GM23338 (cell line): Measurements from ENCODE around the gene NRG3. TPM values are rescaled to one million over a fixed set of nuclear protein-coding genes. Genes with fewer than 3 reads are reported as not detected.

ENCODE experiments used
- ATAC-seq: fragments of 200-7000 bp; cut with Tn5 transposase; 3 replicates; pipeline ENCODE4 v1.9.1; 2020
- DNase-seq: peaks from one replicate; pipeline ENCODE4 v3.0.0-alpha.2; 2015; ENCODE audit warnings: low spot score
- H2AFZ ChIP-seq: fragments of 200-600 bp; sonication (generic); 2 replicates; pipeline ENCODE4 v1.8.0; 2016; ENCODE audit warnings: antibody characterized with exemption, mild to moderate bottlenecking, moderate library complexity
- H3F3A ChIP-seq: fragments of 200-600 bp; sonication (generic); replicated peaks from 2 replicates; pipeline ENCODE4 v1.8.0; 2017; ENCODE audit warnings: antibody characterized with exemption, mixed run types, low read depth
- H3K27ac ChIP-seq: fragments of 200-600 bp; sonication (generic); 2 replicates; pipeline ENCODE4 v1.6.1; 2016; ENCODE audit warnings: low read depth
- H3K27me3 ChIP-seq: fragments of 200-600 bp; sonication (generic); 2 replicates; pipeline ENCODE4 v1.8.0; 2016; ENCODE audit warnings: mild to moderate bottlenecking, mixed run types, moderate library complexity; ENCODE audit not compliant: insufficient read depth
- H3K36me3 ChIP-seq: fragments of 200-600 bp; sonication (generic); 2 replicates; pipeline ENCODE4 v1.8.0; 2016; ENCODE audit warnings: mild to moderate bottlenecking; ENCODE audit not compliant: insufficient read depth
- H3K4me1 ChIP-seq: fragments of 200-600 bp; sonication (generic); 2 replicates; pipeline ENCODE4 v1.8.0; 2016; ENCODE audit warnings: mild to moderate bottlenecking, moderate library complexity; ENCODE audit not compliant: insufficient read depth
- H3K4me2 ChIP-seq: fragments of 200-600 bp; sonication (generic); 2 replicates; pipeline ENCODE4 v1.7.1; 2017; ENCODE audit warnings: mixed run types
- H3K4me3 ChIP-seq: fragments of 200-600 bp; sonication (generic); 2 replicates; pipeline ENCODE4 v1.6.1; 2016; ENCODE audit warnings: mixed run types
- H3K79me2 ChIP-seq: fragments of 200-600 bp; sonication (generic); replicated peaks from 2 replicates; pipeline ENCODE4 v1.8.0; 2017; ENCODE audit warnings: mild to moderate bottlenecking; ENCODE audit not compliant: insufficient read depth
- H3K9me2 ChIP-seq: fragments of 200-600 bp; sonication (generic); 2 replicates; pipeline ENCODE4 v1.8.0; 2017; ENCODE audit not compliant: insufficient read depth
- H4K20me1 ChIP-seq: fragments of 200-600 bp; sonication (generic); replicated peaks from 2 replicates; pipeline ENCODE4 v1.8.0; 2017; ENCODE audit warnings: mild to moderate bottlenecking; ENCODE audit not compliant: insufficient read depth
- H3K27ac Mint-ChIP-seq: 2 replicates; pipeline ENCODE4 v1.8.0; 2020; ENCODE audit warnings: inconsistent platforms, mild to moderate bottlenecking, moderate library complexity, mixed read lengths
- H3K27me3 Mint-ChIP-seq: 3 replicates; pipeline ENCODE4 v1.8.0; 2022; ENCODE audit warnings: low read depth, mild to moderate bottlenecking, moderate library complexity, mixed read lengths, inconsistent platforms; ENCODE audit not compliant: insufficient read depth, poor library complexity
- H3K36me3 Mint-ChIP-seq: 3 replicates; pipeline ENCODE4 v1.8.0; 2021; ENCODE audit warnings: low read depth, mild to moderate bottlenecking, inconsistent platforms, moderate library complexity, mixed read lengths
- H3K4me1 Mint-ChIP-seq: 3 replicates; pipeline ENCODE4 v1.8.0; 2020; ENCODE audit warnings: mild to moderate bottlenecking, inconsistent platforms, mixed read lengths
- H3K4me3 Mint-ChIP-seq: 3 replicates; pipeline ENCODE4 v1.8.0; 2021; ENCODE audit warnings: moderate library complexity, mild to moderate bottlenecking, inconsistent platforms, mixed read lengths
- H3K9me3 Mint-ChIP-seq: 3 replicates; pipeline ENCODE4 v1.8.0; 2020; ENCODE audit warnings: moderate library complexity, mild to moderate bottlenecking, inconsistent platforms, mixed read lengths
- CREB1 ChIP-seq: fragments of 250-450 bp; sonication (Bioruptor Pico); IDR thresholded peaks from 2 replicates; pipeline ENCODE4 v1.5.0; 2020; ENCODE audit warnings: low read depth, mild to moderate bottlenecking, moderate library complexity
- EZH2 ChIP-seq: fragments of 200-600 bp; sonication (generic); IDR thresholded peaks from one replicate; pipeline ENCODE4 v1.8.0; 2017; ENCODE audit warnings: antibody characterized with exemption, mild to moderate bottlenecking, low read depth; ENCODE audit not compliant: unreplicated experiment
- EZH2phosphoT487 ChIP-seq: fragments of 200-600 bp; sonication (generic); IDR thresholded peaks from one replicate; pipeline ENCODE4 v1.8.1; 2018; ENCODE audit warnings: antibody characterized with exemption; ENCODE audit not compliant: unreplicated experiment
- JUNB ChIP-seq: IDR thresholded peaks from one replicate; pipeline ENCODE4 v1.6.1; 2016; ENCODE audit warnings: antibody characterized with exemption; ENCODE audit not compliant: unreplicated experiment
- NANOG ChIP-seq: IDR thresholded peaks from 2 replicates; pipeline ENCODE4 v1.6.1; 2016; ENCODE audit warnings: antibody characterized with exemption, borderline replicate concordance
- POLR2AphosphoS5 ChIP-seq: IDR thresholded peaks from 2 replicates; pipeline ENCODE4 v1.6.1; 2016; ENCODE audit warnings: antibody characterized with exemption, low read depth
- STAT1 ChIP-seq: IDR thresholded peaks from one replicate; pipeline ENCODE4 v1.6.1; 2016; ENCODE audit warnings: antibody characterized with exemption; ENCODE audit not compliant: unreplicated experiment
- ZNF114 ChIP-seq: fragments of 250-450 bp; sonication (Bioruptor Pico); IDR thresholded peaks from 2 replicates; pipeline ENCODE4 v1.5.0; 2020; ENCODE audit warnings: mild to moderate bottlenecking, moderate library complexity
- ZNF331 ChIP-seq: fragments of 250-450 bp; sonication (Bioruptor Pico); IDR thresholded peaks from 2 replicates; pipeline ENCODE4 v1.5.0; 2020; ENCODE audit warnings: low read depth, mild to moderate bottlenecking, moderate library complexity
- polyA plus RNA-seq: library from polyadenylated mRNA; unstranded; fragments of >200 nt; fragmentation: Nextera tagmentation; extraction: Ambion mirVana; gene quantifications from 2 replicates; pipeline ENCODE4 v1.2.1, GENCODE V29; 2016
- total RNA-seq: library from RNA; depleted of rRNA; stranded (reverse); fragments of >200 nt; shearing (Covaris generic); gene quantifications from 2 replicates; pipeline ENCODE4 v1.2.3, GENCODE V29; 2014
- TF ChIP-seq, protein P1 (sequence below): IDR thresholded peaks from 2 replicates; pipeline ENCODE4 v1.6.1; 2016; ENCODE audit warnings: antibody characterized with exemption
- TF ChIP-seq, protein P2 (sequence below), 2 experiments: fragments of 200-600 bp in 1 of 2; sonication (generic) in 1 of 2; conservative IDR thresholded peaks; 2 replicates each; pipeline versions ENCODE4 v1.5.1 to v1.6.1; 2016 to 2017; ENCODE audit warnings: antibody characterized with exemption in 2 of 2, low read depth in 2 of 2, mild to moderate bottlenecking in 2 of 2, moderate library complexity in 1 of 2
- TF ChIP-seq, protein P3 (sequence below): fragments of 250-450 bp; sonication (Bioruptor Pico); IDR thresholded peaks from 2 replicates; pipeline ENCODE4 v1.5.0; 2020; ENCODE audit warnings: mild to moderate bottlenecking, moderate library complexity
- TF ChIP-seq, protein P4 (sequence below): IDR thresholded peaks from one replicate; pipeline ENCODE4 v1.6.1; 2018; ENCODE audit warnings: antibody characterized with exemption; ENCODE audit not compliant: unreplicated experiment

The NRG3 gene
- total and polyA plus RNA-seq, 2 experiments from 2014 or later = 1.9 to 3.9 TPM

DNA sequence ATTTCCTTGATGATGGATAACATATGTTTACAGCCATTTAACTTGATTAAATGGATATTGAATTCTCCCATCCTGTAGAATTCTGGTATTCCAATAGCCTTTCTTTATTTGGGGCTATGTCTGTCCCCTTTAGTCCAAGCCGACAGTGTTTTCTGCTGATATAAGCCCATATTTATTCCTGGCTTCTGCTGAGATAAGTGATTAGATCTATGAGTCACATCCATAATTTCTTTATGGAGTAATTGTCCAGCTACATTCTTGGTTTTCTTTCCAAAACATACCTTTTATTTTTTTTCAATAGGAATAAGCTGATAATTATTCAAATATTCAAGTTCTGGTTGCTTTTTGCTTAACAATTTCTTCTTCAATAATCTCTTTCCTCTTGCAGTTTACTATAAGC is 106.7 kb downstream of the NRG3 start:
- DNase-seq = no peak
- Histone ChIP-seq H3K9me2 (no peaks in the 10 kb centered on the region), H3K27ac (no peak overlapping the region), H3K4me3 (no peak overlapping the region), H3K4me1 (no peaks in the 10 kb centered on the region), H3K27me3 (no peaks in the 10 kb centered on the region), H3K36me3 (no peaks in the 10 kb centered on the region), H3K4me2 (no peak overlapping the region), H4K20me1 (no peaks in the 10 kb centered on the region), H2AFZ (no peak overlapping the region), H3F3A (no peaks in the 10 kb centered on the region), H3K79me2 (no peaks in the 10 kb centered on the region)
- Mint-ChIP-seq H3K4me1 (no peaks in the 10 kb centered on the region), H3K4me3 (no peak overlapping the region), H3K27ac (no peak overlapping the region), H3K9me3 (no peaks in the 10 kb centered on the region), H3K27me3 (no peaks in the 10 kb centered on the region), H3K36me3 (no peaks in the 10 kb centered on the region)
- TF ChIP-seq, protein P1, sequence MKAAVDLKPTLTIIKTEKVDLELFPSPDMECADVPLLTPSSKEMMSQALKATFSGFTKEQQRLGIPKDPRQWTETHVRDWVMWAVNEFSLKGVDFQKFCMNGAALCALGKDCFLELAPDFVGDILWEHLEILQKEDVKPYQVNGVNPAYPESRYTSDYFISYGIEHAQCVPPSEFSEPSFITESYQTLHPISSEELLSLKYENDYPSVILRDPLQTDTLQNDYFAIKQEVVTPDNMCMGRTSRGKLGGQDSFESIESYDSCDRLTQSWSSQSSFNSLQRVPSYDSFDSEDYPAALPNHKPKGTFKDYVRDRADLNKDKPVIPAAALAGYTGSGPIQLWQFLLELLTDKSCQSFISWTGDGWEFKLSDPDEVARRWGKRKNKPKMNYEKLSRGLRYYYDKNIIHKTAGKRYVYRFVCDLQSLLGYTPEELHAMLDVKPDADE = no peak
- no peak for TF ChIP-seq EZH2
- no peak for TF ChIP-seq EZH2phosphoT487
- TF ChIP-seq, protein P2, sequence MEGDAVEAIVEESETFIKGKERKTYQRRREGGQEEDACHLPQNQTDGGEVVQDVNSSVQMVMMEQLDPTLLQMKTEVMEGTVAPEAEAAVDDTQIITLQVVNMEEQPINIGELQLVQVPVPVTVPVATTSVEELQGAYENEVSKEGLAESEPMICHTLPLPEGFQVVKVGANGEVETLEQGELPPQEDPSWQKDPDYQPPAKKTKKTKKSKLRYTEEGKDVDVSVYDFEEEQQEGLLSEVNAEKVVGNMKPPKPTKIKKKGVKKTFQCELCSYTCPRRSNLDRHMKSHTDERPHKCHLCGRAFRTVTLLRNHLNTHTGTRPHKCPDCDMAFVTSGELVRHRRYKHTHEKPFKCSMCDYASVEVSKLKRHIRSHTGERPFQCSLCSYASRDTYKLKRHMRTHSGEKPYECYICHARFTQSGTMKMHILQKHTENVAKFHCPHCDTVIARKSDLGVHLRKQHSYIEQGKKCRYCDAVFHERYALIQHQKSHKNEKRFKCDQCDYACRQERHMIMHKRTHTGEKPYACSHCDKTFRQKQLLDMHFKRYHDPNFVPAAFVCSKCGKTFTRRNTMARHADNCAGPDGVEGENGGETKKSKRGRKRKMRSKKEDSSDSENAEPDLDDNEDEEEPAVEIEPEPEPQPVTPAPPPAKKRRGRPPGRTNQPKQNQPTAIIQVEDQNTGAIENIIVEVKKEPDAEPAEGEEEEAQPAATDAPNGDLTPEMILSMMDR (conservative IDR thresholded peaks at IDR 0.05; ENCODE audit: low read depth in 2 of 2) = no peak
- TF ChIP-seq ZNF331 (CRISPR knock-in tag) = no peak
- TF ChIP-seq, protein P3, sequence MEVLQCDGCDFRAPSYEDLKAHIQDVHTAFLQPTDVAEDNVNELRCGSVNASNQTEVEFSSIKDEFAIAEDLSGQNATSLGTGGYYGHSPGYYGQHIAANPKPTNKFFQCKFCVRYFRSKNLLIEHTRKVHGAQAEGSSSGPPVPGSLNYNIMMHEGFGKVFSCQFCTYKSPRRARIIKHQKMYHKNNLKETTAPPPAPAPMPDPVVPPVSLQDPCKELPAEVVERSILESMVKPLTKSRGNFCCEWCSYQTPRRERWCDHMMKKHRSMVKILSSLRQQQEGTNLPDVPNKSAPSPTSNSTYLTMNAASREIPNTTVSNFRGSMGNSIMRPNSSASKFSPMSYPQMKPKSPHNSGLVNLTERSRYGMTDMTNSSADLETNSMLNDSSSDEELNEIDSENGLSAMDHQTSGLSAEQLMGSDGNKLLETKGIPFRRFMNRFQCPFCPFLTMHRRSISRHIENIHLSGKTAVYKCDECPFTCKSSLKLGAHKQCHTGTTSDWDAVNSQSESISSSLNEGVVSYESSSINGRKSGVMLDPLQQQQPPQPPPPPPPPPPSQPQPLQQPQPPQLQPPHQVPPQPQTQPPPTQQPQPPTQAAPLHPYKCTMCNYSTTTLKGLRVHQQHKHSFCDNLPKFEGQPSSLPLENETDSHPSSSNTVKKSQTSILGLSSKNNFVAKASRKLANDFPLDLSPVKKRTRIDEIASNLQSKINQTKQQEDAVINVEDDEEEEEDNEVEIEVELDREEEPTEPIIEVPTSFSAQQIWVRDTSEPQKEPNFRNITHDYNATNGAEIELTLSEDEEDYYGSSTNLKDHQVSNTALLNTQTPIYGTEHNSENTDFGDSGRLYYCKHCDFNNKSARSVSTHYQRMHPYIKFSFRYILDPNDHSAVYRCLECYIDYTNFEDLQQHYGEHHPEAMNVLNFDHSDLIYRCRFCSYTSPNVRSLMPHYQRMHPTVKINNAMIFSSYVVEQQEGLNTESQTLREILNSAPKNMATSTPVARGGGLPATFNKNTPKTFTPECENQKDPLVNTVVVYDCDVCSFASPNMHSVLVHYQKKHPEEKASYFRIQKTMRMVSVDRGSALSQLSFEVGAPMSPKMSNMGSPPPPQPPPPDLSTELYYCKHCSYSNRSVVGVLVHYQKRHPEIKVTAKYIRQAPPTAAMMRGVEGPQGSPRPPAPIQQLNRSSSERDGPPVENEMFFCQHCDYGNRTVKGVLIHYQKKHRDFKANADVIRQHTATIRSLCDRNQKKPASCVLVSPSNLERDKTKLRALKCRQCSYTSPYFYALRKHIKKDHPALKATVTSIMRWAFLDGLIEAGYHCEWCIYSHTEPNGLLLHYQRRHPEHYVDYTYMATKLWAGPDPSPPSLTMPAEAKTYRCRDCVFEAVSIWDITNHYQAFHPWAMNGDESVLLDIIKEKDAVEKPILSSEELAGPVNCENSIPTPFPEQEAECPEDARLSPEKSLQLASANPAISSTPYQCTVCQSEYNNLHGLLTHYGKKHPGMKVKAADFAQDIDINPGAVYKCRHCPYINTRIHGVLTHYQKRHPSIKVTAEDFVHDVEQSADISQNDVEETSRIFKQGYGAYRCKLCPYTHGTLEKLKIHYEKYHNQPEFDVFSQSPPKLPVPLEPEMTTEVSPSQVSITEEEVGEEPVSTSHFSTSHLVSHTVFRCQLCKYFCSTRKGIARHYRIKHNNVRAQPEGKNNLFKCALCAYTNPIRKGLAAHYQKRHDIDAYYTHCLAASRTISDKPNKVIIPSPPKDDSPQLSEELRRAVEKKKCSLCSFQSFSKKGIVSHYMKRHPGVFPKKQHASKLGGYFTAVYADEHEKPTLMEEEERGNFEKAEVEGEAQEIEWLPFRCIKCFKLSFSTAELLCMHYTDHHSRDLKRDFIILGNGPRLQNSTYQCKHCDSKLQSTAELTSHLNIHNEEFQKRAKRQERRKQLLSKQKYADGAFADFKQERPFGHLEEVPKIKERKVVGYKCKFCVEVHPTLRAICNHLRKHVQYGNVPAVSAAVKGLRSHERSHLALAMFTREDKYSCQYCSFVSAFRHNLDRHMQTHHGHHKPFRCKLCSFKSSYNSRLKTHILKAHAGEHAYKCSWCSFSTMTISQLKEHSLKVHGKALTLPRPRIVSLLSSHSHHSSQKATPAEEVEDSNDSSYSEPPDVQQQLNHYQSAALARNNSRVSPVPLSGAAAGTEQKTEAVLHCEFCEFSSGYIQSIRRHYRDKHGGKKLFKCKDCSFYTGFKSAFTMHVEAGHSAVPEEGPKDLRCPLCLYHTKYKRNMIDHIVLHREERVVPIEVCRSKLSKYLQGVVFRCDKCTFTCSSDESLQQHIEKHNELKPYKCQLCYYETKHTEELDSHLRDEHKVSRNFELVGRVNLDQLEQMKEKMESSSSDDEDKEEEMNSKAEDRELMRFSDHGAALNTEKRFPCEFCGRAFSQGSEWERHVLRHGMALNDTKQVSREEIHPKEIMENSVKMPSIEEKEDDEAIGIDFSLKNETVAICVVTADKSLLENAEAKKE (CRISPR knock-in tag) = no peak
- no peak for TF ChIP-seq ZNF114
- no peak for TF ChIP-seq STAT1
- no peak for TF ChIP-seq NANOG
- no peak for TF ChIP-seq POLR2AphosphoS5
- TF ChIP-seq CREB1 (CRISPR knock-in tag) = no peak
- no peak for TF ChIP-seq JUNB
- TF ChIP-seq, protein P4, sequence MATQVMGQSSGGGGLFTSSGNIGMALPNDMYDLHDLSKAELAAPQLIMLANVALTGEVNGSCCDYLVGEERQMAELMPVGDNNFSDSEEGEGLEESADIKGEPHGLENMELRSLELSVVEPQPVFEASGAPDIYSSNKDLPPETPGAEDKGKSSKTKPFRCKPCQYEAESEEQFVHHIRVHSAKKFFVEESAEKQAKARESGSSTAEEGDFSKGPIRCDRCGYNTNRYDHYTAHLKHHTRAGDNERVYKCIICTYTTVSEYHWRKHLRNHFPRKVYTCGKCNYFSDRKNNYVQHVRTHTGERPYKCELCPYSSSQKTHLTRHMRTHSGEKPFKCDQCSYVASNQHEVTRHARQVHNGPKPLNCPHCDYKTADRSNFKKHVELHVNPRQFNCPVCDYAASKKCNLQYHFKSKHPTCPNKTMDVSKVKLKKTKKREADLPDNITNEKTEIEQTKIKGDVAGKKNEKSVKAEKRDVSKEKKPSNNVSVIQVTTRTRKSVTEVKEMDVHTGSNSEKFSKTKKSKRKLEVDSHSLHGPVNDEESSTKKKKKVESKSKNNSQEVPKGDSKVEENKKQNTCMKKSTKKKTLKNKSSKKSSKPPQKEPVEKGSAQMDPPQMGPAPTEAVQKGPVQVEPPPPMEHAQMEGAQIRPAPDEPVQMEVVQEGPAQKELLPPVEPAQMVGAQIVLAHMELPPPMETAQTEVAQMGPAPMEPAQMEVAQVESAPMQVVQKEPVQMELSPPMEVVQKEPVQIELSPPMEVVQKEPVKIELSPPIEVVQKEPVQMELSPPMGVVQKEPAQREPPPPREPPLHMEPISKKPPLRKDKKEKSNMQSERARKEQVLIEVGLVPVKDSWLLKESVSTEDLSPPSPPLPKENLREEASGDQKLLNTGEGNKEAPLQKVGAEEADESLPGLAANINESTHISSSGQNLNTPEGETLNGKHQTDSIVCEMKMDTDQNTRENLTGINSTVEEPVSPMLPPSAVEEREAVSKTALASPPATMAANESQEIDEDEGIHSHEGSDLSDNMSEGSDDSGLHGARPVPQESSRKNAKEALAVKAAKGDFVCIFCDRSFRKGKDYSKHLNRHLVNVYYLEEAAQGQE = no peak
- ATAC-seq = no peak
